Measurements from ENCODE around the gene APIP.

The APIP gene

GRCh38 chr11:34851916-34852315, 64.3 kb downstream of the APIP start:
- H3K36me3 Mint-ChIP-seq = peaks cover 5% of the 10 kb centered on the region
- no peaks in the 10 kb centered on the region for H3K9me3 Mint-ChIP-seq (ENCODE audit: low read depth)
- peaks cover 5% of the 10 kb centered on the region for H3K27me3 Mint-ChIP-seq
- no peak overlapping the region for H3K27ac Mint-ChIP-seq
- H3K4me1 Mint-ChIP-seq (ENCODE audit: low read depth) = no peaks in the 10 kb centered on the region
- H3K4me3 Mint-ChIP-seq = no peak overlapping the region

GRCh38 chr11:34850334-34850733, 65.8 kb downstream of the APIP start:
- no peaks in the 10 kb centered on the region for H3K9me3 Mint-ChIP-seq (ENCODE audit: low read depth)
- H3K4me3 Mint-ChIP-seq = no peak overlapping the region
- peaks cover 5% of the 10 kb centered on the region for H3K36me3 Mint-ChIP-seq
- no peaks in the 10 kb centered on the region for H3K4me1 Mint-ChIP-seq (ENCODE audit: low read depth)
- no peak overlapping the region for H3K27ac Mint-ChIP-seq
- peaks cover 5% of the 10 kb centered on the region for H3K27me3 Mint-ChIP-seq

GRCh38 chr11:34846467-34846866, 69.7 kb downstream of the APIP start:
- peaks cover 4% of the 10 kb centered on the region for H3K36me3 Mint-ChIP-seq
- H3K4me3 Mint-ChIP-seq = no peak overlapping the region
- H3K27me3 Mint-ChIP-seq = peaks cover 9% of the 10 kb centered on the region
- no peaks in the 10 kb centered on the region for H3K4me1 Mint-ChIP-seq (ENCODE audit: low read depth)
- no peak overlapping the region for H3K27ac Mint-ChIP-seq
- no peaks in the 10 kb centered on the region for H3K9me3 Mint-ChIP-seq (ENCODE audit: low read depth)

GRCh38 chr11:34844463-34845112, 71.6 kb downstream of the APIP start:
- Mint-ChIP-seq H3K36me3 (peaks cover 2% of the 10 kb centered on the region), H3K9me3 (ENCODE audit: low read depth) (no peaks in the 10 kb centered on the region), H3K27me3 (peaks cover 9% of the 10 kb centered on the region), H3K4me1 (ENCODE audit: low read depth) (no peaks in the 10 kb centered on the region), H3K4me3 (no peak overlapping the region), H3K27ac (no peak overlapping the region)

GRCh38 chr11:34843271-34843670, 72.9 kb downstream of the APIP start:
- Mint-ChIP-seq H3K27ac (no peak overlapping the region), H3K9me3 (ENCODE audit: low read depth) (no peaks in the 10 kb centered on the region), H3K36me3 (no peaks in the 10 kb centered on the region), H3K4me1 (ENCODE audit: low read depth) (no peaks in the 10 kb centered on the region), H3K4me3 (no peak overlapping the region), H3K27me3 (peaks cover 12% of the 10 kb centered on the region)

- Mint-ChIP-seq H3K27me3 (peaks cover 17% of the 10 kb centered on the region), H3K4me3 (no peak overlapping the region), H3K27ac (no peak overlapping the region), H3K9me3 (ENCODE audit: low read depth) (no peaks in the 10 kb centered on the region), H3K4me1 (ENCODE audit: low read depth) (no peaks in the 10 kb centered on the region), H3K36me3 (no peaks in the 10 kb centered on the region)
Measured at GRCh38 chr11:34840736-34841386, 75.3 kb downstream of the APIP start.

- H3K27ac Mint-ChIP-seq = no peak overlapping the region
- H3K4me1 Mint-ChIP-seq (ENCODE audit: low read depth) = no peaks in the 10 kb centered on the region
- no peaks in the 10 kb centered on the region for H3K9me3 Mint-ChIP-seq (ENCODE audit: low read depth)
- H3K36me3 Mint-ChIP-seq = no peaks in the 10 kb centered on the region
- H3K27me3 Mint-ChIP-seq = peaks cover 18% of the 10 kb centered on the region
- no peak overlapping the region for H3K4me3 Mint-ChIP-seq
Measured at GRCh38 chr11:34839969-34840368, 76.2 kb downstream of the APIP start.

- H3K27me3 Mint-ChIP-seq = peaks cover 16% of the 10 kb centered on the region
- no peaks in the 10 kb centered on the region for H3K36me3 Mint-ChIP-seq
- H3K27ac Mint-ChIP-seq = no peak overlapping the region
- no peak overlapping the region for H3K4me3 Mint-ChIP-seq
- H3K9me3 Mint-ChIP-seq (ENCODE audit: low read depth) = no peaks in the 10 kb centered on the region
- H3K4me1 Mint-ChIP-seq (ENCODE audit: low read depth) = no peaks in the 10 kb centered on the region
Measured at GRCh38 chr11:34836958-34837856, 79.0 kb downstream of the APIP start.

- no peak overlapping the region for H3K27ac Mint-ChIP-seq
- H3K36me3 Mint-ChIP-seq = no peaks in the 10 kb centered on the region
- peaks cover 15% of the 10 kb centered on the region for H3K27me3 Mint-ChIP-seq
- H3K4me3 Mint-ChIP-seq = no peak overlapping the region
- H3K9me3 Mint-ChIP-seq (ENCODE audit: low read depth) = no peaks in the 10 kb centered on the region
- no peaks in the 10 kb centered on the region for H3K4me1 Mint-ChIP-seq (ENCODE audit: low read depth)
Measured at GRCh38 chr11:34833602-34834001, 82.6 kb downstream of the APIP start.
